GM21825 (cell line): ENCODE data around the gene CCDC116.
A peak's percentile ranks its signal among the peaks of the same experiment; 100 is the strongest.
"Not testable (repeated sequence)": the region's sequence is repeated elsewhere in the genome, so short reads cannot be mapped to it uniquely, and the experiment has no call there.

Experiments
- ATAC-seq: cut with Tn5 transposase; IDR thresholded peaks from one replicate; pipeline ENCODE4 v1.9.1; 2021; ENCODE audit warnings: mild to moderate bottlenecking, moderate library complexity; ENCODE audit not compliant: unreplicated experiment

The CCDC116 gene

DNA sequence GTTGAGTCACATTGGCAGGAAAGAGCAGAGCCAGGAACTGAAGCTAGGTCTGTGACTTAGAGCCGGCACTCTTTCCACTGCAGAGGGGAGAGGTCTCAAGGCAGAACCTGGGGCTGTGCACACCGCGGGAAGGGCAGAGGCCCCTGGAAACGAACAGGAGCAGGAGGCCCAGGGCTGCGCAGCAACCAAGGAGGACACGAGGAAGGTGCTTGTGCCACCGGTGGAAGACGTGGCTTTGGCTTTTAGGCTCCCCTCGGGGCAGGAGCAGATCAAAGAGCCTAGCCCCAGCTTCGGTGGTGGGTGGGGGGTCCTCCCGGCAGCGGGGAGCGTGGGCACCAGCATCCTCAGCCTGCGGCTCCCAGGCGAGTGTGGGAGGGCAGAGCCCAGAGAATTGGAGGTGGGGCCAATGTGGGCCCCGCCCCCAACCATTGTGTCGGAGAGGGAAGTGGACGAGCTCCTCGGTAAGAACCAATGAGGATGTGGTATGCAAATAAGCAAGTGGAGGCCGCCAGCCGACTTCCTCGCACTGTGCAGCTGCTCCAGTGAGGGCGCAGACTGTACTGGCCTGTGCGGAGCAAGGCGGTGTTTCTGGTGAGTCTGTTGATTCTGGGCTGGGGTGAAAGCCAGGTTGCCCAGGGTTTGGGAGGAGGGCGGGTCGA is at the start of gene CCDC116:
TSS of gene CCDC116 (plus strand) at position 524 of the 659 bp plus-strand sequence. CDS start 422 bp downstream, outside the sequence.
- no peak for ATAC-seq

GRCh38 chr22:21582801-21583740 is 49.5 kb upstream of the CCDC116 start:
- ATAC-seq = no peak

GRCh38 chr22:21585389-21585788 is 47.2 kb upstream of the CCDC116 start:
- no peak for ATAC-seq

GRCh38 chr22:21587803-21588611 is 44.6 kb upstream of the CCDC116 start:
- peak; percentile 72 for ATAC-seq

GRCh38 chr22:21589396-21589795 is 43.2 kb upstream of the CCDC116 start:
- ATAC-seq = no peak

DNA sequence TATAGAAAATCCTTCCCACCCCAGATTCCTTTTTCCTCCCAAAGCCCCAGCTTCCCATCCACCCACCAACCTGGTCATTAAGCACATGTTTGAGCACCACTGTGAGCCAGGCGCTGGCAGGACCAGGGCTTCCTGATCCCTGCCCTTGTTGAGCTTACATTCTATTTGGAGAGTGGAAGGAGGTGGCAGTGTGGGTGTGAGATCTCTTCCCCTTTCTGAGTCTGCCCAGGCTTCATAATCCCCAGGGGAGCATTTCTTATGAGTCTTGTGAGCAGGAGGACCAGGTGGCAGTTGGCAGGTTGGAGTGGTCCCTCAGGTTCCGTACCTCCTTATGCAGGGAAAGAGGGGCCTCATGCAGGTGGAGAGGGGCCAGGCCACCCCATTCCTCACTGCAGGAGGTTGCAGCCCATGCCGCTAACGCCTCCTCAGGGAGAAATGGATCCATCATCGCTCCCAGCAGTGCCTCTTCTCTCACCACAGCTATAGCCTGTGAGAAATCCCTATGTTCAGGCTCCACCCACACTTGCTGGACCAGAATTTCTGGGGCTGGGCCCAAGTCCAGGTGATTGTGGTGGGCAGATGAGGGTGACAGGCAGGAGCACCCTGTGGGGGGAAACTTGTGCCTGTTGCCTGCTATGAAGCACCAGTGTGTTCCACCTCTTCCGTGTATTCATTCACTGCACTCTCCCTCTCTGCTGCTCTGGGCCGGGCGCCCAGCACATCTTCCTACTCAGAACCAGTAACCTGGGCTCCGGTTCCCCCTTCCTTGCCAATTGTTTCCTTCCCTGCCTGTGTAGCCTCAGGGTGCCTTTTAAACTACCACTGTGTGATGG is 41.5 kb upstream of the CCDC116 start:
- ATAC-seq = no peak

GRCh38 chr22:21591695-21592094 is 40.9 kb upstream of the CCDC116 start:
- ATAC-seq = no peak

DNA sequence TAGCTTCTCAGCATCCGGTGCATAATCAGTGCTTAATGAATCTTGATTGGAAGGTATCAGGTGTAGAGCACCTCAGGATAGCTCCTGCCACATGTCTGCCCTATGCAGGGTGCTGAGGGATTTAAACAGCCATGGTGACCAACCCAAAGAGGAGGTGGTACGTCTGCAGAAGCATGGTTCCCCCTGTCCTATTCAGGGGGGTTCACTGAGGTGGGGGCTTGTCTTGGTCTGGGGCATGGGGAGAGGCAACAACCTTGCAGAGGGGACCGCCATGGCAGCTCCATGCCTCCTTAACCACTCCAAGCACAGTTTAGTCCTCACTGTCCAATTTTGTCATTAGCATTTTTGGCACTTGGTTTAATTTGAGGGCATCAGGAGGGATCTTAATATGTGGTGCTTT is 40.1 kb upstream of the CCDC116 start:
- ATAC-seq = no peak

GRCh38 chr22:21593406-21594232 is 38.9 kb upstream of the CCDC116 start:
- ATAC-seq = no peak

DNA sequence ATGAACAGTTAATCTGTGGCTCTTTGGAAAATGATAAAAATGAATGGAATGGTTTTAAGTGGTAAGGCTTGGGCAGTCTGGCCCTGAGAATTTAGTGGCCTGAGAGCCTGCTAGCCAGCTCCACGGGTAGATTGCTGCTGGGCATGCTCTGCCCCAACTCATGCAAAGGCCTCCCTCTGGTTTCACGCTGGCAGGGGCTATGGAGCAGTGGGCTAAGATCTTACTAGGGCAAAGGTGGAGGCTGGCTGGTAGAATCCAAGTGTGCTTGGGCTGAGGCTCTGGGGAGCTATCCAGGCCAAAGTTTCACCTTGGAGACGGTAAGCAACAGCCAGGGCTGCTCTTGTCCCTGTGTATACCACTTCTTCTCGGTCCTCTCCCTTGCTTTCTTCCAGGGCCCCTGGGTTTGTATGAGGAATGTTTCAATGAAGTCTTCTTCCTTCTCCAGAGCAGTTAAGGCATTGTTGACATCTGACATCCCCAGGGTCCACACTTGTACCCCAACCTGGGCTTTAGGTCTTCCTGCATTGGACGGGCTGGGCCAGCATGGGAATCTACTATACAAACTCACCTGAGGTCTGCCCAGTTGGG is 37.6 kb upstream of the CCDC116 start:
- ATAC-seq = no peak

DNA sequence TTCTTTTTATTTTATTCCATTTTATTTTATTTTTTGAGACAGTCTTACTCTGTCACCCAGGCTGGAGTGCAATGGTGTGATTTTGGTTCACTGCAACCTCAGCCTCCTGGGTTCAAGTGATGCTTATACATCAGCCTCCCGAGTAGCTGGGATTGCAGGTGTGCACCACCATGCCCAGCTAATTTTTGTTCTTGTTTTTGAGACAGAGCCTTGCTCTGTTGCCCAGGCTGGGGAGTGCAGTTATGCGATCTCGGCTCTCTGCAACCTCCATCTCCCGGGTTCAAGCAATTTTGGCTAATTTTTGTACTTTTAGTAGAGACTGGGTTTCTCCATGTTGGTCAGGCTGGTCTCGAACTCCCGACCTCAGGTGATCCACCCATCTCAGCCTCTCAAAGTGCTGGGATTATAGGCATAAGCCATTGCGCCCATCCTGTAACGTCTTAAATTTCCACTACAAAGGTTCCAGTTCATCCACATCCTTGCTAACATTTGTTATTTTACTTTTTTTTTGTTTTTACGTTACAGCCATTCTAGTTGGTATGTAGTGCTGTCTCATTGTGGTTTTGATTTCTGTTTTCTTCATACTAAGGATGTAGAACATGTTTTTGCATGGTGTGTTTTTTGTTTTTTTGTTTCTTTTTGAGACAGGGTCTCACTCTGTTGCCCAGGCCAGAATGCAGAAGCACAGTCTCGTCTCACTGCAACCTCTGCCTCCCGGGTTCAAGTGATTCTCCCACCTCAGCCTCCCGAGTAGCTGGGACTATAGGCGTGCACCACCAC is 36.0 kb upstream of the CCDC116 start:
- ATAC-seq = not testable (repeated sequence)

DNA sequence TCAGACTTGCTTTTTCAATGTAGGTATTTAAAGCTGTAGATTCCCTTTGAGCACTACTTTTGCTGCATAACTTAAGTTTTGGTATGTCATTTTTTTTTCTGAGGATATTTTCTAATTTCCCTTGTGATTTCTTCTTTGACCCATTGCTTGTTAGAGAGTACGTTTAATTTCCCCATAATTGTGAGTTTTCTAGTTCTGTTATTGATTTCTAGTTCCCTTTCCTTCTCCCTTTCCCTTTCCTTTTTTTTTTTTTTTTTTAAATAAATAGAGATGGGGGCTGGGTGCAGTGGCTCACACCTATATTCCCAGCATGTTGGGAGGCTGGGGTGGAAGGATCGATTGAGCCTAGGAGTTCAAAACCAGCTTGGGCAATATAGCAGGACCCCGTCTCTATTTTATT is 34.3 kb upstream of the CCDC116 start:
- ATAC-seq = no peak

DNA sequence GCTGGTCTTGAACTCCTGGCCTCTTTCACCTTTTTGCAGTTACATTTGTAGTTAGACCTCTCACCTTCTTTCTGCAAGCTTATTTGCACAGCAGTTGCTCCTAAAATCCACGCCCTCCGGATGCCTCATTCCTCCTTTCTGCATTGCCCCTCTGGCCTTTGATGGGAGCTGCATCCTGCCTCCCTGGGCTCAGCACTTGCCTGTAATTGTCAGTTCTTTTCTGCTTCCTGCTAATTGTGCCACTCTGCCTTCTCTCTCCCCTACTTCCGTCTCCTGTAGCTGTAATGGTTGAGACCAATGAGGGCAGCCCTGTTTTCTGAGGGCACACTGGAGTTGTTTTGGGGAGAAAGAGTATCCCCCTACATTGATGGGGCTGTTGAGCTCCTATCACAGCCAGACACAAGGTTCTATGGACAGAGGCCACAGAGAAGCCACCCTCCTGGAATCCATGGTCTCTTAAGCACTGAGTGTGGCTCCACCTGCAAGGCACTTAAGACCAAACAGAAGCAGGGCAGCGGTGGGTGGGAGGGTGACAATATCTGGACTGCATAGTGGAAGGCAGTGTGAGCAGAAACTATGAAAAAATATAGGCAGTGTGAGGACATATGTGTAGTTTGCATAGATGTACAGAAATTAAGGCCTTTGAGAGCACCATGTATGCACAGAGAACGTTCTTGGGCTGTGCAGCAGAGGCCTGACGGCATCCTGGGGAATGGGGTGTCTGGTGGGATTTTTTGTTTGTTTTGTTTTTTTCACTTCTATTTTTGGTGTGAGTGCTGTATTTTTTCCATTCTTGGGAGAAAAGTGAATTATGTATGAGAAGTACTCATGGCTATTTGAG is 33.3 kb upstream of the CCDC116 start:
- ATAC-seq = no peak

GRCh38 chr22:21602579-21602978 is 30.0 kb upstream of the CCDC116 start:
- no peak for ATAC-seq

GRCh38 chr22:21603973-21604372 is 28.6 kb upstream of the CCDC116 start:
- ATAC-seq = no peak

- no peak for ATAC-seq
Observed at GRCh38 chr22:21605887-21606564, 26.5 kb upstream of the CCDC116 start.

DNA sequence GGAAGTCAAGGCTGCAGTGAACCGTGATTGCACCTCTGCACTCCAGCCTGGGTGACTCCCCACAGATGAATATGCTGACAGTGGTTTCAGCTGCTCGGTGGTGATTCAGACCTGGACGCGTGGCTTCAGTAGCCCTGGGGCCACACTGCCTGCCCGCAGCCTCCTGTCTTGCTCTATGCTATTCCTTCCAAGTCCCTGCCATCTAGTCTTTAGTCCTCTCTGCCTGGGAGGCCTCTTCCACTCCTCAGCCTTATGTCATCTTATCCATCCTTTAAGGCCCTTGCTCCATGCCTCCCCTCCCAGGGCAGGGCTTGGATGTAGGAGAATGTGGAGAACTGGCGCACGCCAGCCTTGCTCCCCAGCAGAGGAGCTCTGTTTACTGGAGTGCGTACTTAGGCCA is 25.8 kb upstream of the CCDC116 start:
- ATAC-seq = no peak
